ENCODE measurements around the gene TBX20.

The TBX20 gene, protein sequence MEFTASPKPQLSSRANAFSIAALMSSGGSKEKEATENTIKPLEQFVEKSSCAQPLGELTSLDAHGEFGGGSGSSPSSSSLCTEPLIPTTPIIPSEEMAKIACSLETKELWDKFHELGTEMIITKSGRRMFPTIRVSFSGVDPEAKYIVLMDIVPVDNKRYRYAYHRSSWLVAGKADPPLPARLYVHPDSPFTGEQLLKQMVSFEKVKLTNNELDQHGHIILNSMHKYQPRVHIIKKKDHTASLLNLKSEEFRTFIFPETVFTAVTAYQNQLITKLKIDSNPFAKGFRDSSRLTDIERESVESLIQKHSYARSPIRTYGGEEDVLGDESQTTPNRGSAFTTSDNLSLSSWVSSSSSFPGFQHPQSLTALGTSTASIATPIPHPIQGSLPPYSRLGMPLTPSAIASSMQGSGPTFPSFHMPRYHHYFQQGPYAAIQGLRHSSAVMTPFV

DNA sequence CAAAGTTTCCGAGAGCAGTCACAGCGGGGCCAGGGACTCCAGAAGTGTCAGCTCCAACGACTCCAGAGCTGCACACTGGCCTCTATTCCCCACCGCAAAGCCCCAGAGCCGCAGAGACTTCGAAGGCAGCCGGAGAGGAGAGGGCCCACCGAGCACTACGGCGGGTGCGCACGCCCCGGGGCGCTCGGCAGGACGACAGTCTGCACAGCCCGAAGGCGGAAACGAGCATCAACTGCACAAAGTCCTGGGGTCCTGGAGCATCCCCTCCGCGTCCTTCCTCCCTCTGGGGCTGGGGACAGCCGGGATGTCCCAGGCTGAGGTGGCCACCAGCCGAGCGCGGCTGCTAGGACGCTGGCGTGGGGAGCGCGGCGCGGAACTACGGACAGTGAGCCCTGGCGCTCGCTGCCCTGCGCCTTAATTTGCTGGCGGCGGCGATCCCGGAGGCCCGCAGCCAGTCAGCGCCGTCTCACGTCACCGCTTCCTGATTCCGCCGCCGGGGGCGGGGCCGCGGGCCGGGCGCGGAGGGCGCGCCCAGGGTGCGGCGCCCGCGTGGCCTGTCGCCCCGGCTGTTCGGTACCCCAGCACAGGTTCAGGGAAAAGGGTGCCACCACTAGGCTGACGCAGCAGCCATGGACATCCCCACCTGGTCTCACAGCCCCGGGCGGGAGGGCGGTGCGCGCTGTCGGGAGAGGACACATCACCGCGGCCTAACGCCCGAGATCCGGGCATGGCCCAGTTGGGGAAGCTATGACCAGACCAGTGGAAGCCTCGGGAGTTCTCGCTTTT is at the start of gene TBX20:
Gene TBX20, minus strand, starts transcription at position 391 of the 786 bp plus-strand sequence. CDS start 480 bp downstream, outside the sequence.
- H3K4me3 ChIP-seq (ENCODE audit: low read depth, low read length), result peak within 1 kb of the TSS; percentile 59
- CTCF ChIA-PET, result no interaction called here
- TF ChIP-seq, protein P1, sequence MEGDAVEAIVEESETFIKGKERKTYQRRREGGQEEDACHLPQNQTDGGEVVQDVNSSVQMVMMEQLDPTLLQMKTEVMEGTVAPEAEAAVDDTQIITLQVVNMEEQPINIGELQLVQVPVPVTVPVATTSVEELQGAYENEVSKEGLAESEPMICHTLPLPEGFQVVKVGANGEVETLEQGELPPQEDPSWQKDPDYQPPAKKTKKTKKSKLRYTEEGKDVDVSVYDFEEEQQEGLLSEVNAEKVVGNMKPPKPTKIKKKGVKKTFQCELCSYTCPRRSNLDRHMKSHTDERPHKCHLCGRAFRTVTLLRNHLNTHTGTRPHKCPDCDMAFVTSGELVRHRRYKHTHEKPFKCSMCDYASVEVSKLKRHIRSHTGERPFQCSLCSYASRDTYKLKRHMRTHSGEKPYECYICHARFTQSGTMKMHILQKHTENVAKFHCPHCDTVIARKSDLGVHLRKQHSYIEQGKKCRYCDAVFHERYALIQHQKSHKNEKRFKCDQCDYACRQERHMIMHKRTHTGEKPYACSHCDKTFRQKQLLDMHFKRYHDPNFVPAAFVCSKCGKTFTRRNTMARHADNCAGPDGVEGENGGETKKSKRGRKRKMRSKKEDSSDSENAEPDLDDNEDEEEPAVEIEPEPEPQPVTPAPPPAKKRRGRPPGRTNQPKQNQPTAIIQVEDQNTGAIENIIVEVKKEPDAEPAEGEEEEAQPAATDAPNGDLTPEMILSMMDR (IDR thresholded peaks at IDR 0.05; ENCODE audit: insufficient read depth, low read length, missing control alignments), result no peak
- no peak for DNase-seq (ENCODE audit: low read depth, low spot score)
- POLR2A ChIA-PET, result no interaction called here

DNA sequence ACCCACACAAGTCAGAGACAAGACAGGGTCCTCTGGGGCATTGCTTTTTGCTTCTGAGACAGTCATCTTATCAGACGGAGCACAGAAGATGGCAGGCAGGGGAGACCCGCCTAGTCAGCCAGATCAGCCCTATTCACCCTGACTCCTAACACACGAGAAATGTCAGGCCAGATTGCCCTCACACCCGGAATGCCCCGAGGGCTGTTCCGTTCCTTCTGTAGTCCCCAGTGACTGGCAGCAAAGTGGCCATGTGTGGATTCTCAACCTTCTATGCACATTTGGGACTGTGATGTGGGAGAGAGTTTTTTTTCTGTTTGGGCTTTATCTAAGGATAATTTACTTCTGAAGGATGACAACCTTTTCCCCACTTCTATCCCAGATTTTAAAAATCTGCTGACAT is 35.5 kb upstream of the TBX20 start:
- H3K4me3 ChIP-seq (ENCODE audit: low read depth, low read length), result no peak overlapping the region
- TF ChIP-seq, protein P1 (IDR thresholded peaks at IDR 0.05; ENCODE audit: insufficient read depth, low read length, missing control alignments), result no peak
- POLR2A ChIA-PET, result no interaction called here
- CTCF ChIA-PET, result no interaction called here
- DNase-seq (ENCODE audit: low read depth, low spot score), result no peak

DNA sequence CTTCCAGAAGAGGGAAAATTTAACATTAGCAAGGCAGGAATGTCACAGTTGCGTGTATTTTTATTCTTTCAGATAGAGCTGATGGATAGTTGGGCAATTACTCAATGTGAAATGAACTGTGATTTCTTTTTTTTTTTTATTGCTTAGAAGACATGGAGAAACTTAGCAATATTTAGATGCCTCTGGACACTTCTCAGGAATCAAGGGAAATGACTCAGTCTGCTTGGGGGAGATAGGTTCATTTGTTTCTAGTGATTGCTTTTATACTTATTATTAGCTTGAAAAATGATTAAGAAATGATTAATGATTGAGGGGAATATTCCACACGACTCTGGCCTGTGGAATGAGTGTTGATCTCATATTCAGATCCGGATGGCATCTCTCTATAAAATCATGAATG is 33.1 kb upstream of the TBX20 start:
- CTCF ChIA-PET, result no interaction called here
- POLR2A ChIA-PET, result no interaction called here
- DNase-seq (ENCODE audit: low read depth, low spot score), result no peak
- TF ChIP-seq, protein P1 (IDR thresholded peaks at IDR 0.05; ENCODE audit: insufficient read depth, low read length, missing control alignments), result no peak
- no peak overlapping the region for H3K4me3 ChIP-seq (ENCODE audit: low read depth, low read length)

DNA sequence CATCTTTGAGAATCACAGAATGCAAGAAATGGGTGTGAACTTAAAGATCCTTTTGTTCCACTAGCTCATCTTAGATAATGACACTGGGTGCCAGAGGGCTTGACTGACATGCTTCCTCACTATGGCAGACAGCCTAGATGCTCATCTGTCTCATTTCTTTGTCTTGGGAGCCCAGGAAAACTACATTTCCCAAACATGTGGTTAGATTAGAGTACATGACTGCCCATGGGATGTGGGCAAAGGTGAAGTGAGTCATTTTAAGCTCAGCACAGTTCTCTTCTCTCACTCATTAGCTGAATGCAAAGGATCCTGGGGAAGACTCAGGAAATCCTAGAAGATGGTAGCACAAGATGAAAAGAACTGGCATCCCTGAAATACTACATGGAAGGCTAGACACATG is 32.5 kb upstream of the TBX20 start:
- TF ChIP-seq, protein P1 (IDR thresholded peaks at IDR 0.05; ENCODE audit: insufficient read depth, low read length, missing control alignments), result no peak
- POLR2A ChIA-PET, result interaction anchor here (0.6 kb wide), 1 partner anchor 378 kb away, joined by 3 read pairs; no protein-coding TSS in a partner anchor
- DNase-seq (ENCODE audit: low read depth, low spot score), result no peak
- CTCF ChIA-PET, result interaction anchor here (1.2 kb wide), 1 partner anchor 234 kb away, joined by 3 read pairs; no protein-coding TSS in a partner anchor
- no peak overlapping the region for H3K4me3 ChIP-seq (ENCODE audit: low read depth, low read length)

DNA sequence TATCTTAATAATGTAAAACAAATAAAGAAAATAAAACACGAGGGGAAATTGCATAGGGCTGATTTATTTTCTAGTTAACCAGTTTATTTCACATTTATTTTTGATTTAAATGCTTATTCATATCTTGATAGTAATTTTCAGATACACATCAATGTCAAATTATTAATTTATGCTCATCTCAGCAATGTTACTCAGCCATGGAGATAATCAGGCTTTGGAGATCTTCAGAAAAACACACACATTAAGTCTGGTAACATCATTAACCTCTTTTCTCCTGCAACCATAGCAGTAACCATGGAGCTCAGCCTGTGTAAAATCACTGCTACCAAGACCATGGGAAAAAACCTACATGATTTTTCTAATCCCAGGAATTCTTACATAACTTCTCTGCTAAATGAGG is 31.9 kb upstream of the TBX20 start:
- DNase-seq (ENCODE audit: low read depth, low spot score), result no peak
- POLR2A ChIA-PET, result interaction anchor here (0.6 kb wide), 1 partner anchor 379 kb away, joined by 3 read pairs; no protein-coding TSS in a partner anchor
- H3K4me3 ChIP-seq (ENCODE audit: low read depth, low read length), result no peak overlapping the region
- TF ChIP-seq, protein P1 (IDR thresholded peaks at IDR 0.05; ENCODE audit: insufficient read depth, low read length, missing control alignments), result no peak
- CTCF ChIA-PET, result interaction anchor here (1.2 kb wide), 1 partner anchor 235 kb away, joined by 3 read pairs; no protein-coding TSS in a partner anchor

DNA sequence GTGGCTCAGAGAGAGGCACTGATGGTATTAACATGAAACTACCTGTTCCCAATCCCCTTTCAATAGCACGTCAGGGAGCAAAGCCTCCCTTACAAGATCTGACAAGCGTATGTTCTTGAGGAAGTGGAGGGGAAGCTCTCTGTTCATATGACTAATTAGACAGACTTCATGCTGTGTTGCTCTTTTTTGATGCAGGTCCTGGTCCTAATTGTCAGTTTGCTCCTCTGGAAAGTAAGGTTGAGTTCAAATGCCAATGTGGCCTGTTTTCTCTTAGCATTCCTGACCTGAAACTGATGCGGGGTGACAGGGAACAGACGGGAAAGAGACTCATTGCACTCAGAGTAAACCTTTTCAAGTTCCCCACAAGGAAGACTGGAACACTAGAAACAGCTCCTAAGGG is 27.0 kb upstream of the TBX20 start:
- TF ChIP-seq, protein P1 (IDR thresholded peaks at IDR 0.05; ENCODE audit: insufficient read depth, low read length, missing control alignments), result no peak
- CTCF ChIA-PET, result no interaction called here
- POLR2A ChIA-PET, result no interaction called here
- no peak for DNase-seq (ENCODE audit: low read depth, low spot score)
- no peak overlapping the region for H3K4me3 ChIP-seq (ENCODE audit: low read depth, low read length)
